HCT116 (cell line): ENCODE data around the gene SELENOM. TPM values are rescaled to one million over a fixed set of nuclear protein-coding genes. Genes with fewer than 3 reads are reported as not detected.

Source experiments
- ATAC-seq: fragments of 200-7000 bp; cut with Tn5 transposase; 2 replicates; pipeline ENCODE4 v1.9.1; 2020; ENCODE audit warnings: mild to moderate bottlenecking, moderate library complexity
- BruUV-seq: library from RNA; stranded (reverse); fragments of 400-500 nt; replicated peaks from 2 replicates; lab custom pipeline; 2021; lab: Mats Ljungman, UMichigan
- CTCF ChIA-PET: fragments of 300-600 bp; sonication (Branson Sonifier 250); formaldehyde crosslinking; loops from one replicate; lab custom pipeline; 2021; ENCODE audit warnings: antibody characterized with exemption; lab: Charles Lee
- POLR2A ChIA-PET: fragments of 300-600, 350-600 bp; sonication (Branson Sonifier 250); formaldehyde crosslinking; loops from one replicate; lab custom pipeline; 2021; ENCODE audit warnings: antibody characterized with exemption; lab: Charles Lee
- RAD21 ChIA-PET, 2 experiments: fragments of 300-600 bp; sonication (Branson Sonifier 250); formaldehyde crosslinking; loops; one replicate each; lab custom pipeline; 2023; ENCODE audit warnings: low total read pairs in 2 of 2; ENCODE audit not compliant: uncharacterized antibody in 2 of 2, unreplicated experiment in 2 of 2, low non-redundant PET in 1 of 2; lab: Charles Lee
- DNase-seq: peaks from one replicate; pipeline ENCODE4 v3.0.0-alpha.2; 2010; ENCODE audit warnings: low read depth, low spot score
- H2AFZ ChIP-seq: fragments of 200-600 bp; shearing (Covaris generic), sonication (generic); 2 replicates; pipeline ENCODE4 v1.6.1; 2017; ENCODE audit warnings: low read depth, mixed run types, mixed read lengths, antibody characterized with exemption, low read length; ENCODE audit not compliant: poor library complexity, severe bottlenecking
- H3K27ac ChIP-seq: 2 replicates; pipeline ENCODE4 v1.5.1; 2012; ENCODE audit warnings: low read depth, low read length
- H3K27me3 ChIP-seq: fragments of 200-600 bp; sonication (generic); 2 replicates; pipeline ENCODE4 v1.6.1; 2016; ENCODE audit warnings: mixed run types, low read length, mixed read lengths; ENCODE audit not compliant: insufficient read depth
- H3K36me3 ChIP-seq, 2 experiments: fragments of 200-500 bp in 1 of 2; fragments of 200-600 bp in 1 of 2; sonication (Bioruptor generic) in 1 of 2; sonication (generic) in 1 of 2; 2 replicates each; pipeline versions ENCODE4 v1.5.1 to v1.6.1; 2014 to 2016; ENCODE audit warnings: low read length in 2 of 2, inconsistent platforms in 1 of 2, mixed read lengths in 1 of 2, mixed run types in 1 of 2; ENCODE audit not compliant: insufficient read depth in 2 of 2, control insufficient read depth in 1 of 2
- H3K4me1 ChIP-seq, 2 experiments: fragments of 200-600 bp in 1 of 2; sonication (generic) in 1 of 2; 2 replicates each; pipeline versions ENCODE4 v1.5.1 to v1.6.1; 2012 to 2017; ENCODE audit warnings: low read length in 2 of 2, inconsistent platforms in 1 of 2, mild to moderate bottlenecking in 1 of 2, mixed read lengths in 1 of 2, mixed run types in 1 of 2, moderate library complexity in 1 of 2; ENCODE audit not compliant: insufficient read depth in 2 of 2, control insufficient read depth in 1 of 2
- H3K4me2 ChIP-seq: fragments of 200-600 bp; sonication (generic); 2 replicates; pipeline ENCODE4 v1.6.1; 2017; ENCODE audit warnings: mixed run types, low read length, mixed read lengths
- H3K4me3 ChIP-seq, 2 experiments: fragments of 200-600 bp in 1 of 2; sonication (generic) in 1 of 2; replicated peaks in 1 of 2; 2 replicates each; pipeline ENCODE4 v1.5.1; 2011 to 2016; ENCODE audit warnings: low read length in 2 of 2, control low read depth in 1 of 2, low read depth in 1 of 2, mild to moderate bottlenecking in 1 of 2, mixed read lengths in 1 of 2, mixed run types in 1 of 2
- H3K79me2 ChIP-seq: fragments of 200-600 bp; sonication (generic); 2 replicates; pipeline ENCODE4 v1.6.1; 2017; ENCODE audit warnings: mild to moderate bottlenecking, mixed run types, low read length, moderate library complexity, mixed read lengths; ENCODE audit not compliant: insufficient read depth
- H3K9ac ChIP-seq: fragments of 200-600 bp; sonication (generic); 2 replicates; pipeline ENCODE4 v1.6.1; 2016; ENCODE audit warnings: low read length, mixed read lengths
- H3K9me2 ChIP-seq: fragments of 200-600 bp; sonication (generic), shearing (Covaris generic); 2 replicates; pipeline ENCODE4 v1.6.1; 2017; ENCODE audit warnings: mixed run types, mild to moderate bottlenecking, moderate library complexity; ENCODE audit not compliant: insufficient read depth
- H3K9me3 ChIP-seq, 2 experiments: fragments of 200-500 bp in 1 of 2; fragments of 200-600 bp in 1 of 2; sonication (Bioruptor generic) in 1 of 2; sonication (generic) in 1 of 2; 2 replicates each; pipeline ENCODE4 v1.6.1; 2014 to 2017; ENCODE audit warnings: low read length in 2 of 2, mixed read lengths in 2 of 2, inconsistent platforms in 1 of 2, low read depth in 1 of 2, mild to moderate bottlenecking in 1 of 2, mixed run types in 1 of 2, moderate library complexity in 1 of 2; ENCODE audit not compliant: control insufficient read depth in 1 of 2, insufficient read depth in 1 of 2
- H4K20me1 ChIP-seq: fragments of 200-600 bp; sonication (generic), shearing (Covaris generic); 2 replicates; pipeline ENCODE4 v1.6.1; 2017; ENCODE audit warnings: mixed run types, mild to moderate bottlenecking, moderate library complexity; ENCODE audit not compliant: insufficient read depth
- CBX3 ChIP-seq: IDR thresholded peaks from 2 replicates; pipeline ENCODE4 v1.6.1; 2012; ENCODE audit warnings: low read depth
- EZH2 ChIP-seq: fragments of 200-600 bp; sonication (generic); IDR thresholded peaks from 2 replicates; pipeline ENCODE4 v1.6.1; 2017; ENCODE audit warnings: antibody characterized with exemption, mixed run types
- POLR2AphosphoS5 ChIP-seq: IDR thresholded peaks from 2 replicates; pipeline ENCODE4 v1.6.1; 2011; ENCODE audit warnings: mild to moderate bottlenecking, low read depth, low read length, moderate library complexity
- RAD21 ChIP-seq: IDR thresholded peaks from 2 replicates; pipeline ENCODE4 v1.6.1; 2012; ENCODE audit warnings: low read depth, mild to moderate bottlenecking
- SP1 ChIP-seq: IDR thresholded peaks from 2 replicates; pipeline ENCODE4 v1.6.1; 2012; ENCODE audit warnings: low read depth
- intact Hi-C: fragments of 100-400 bp; cut with micrococcal nuclease; formaldehyde crosslinking; loops from 2 replicates; pipeline ENCODE4 v1.10.0; 2022
- total RNA-seq: library from RNA; stranded (reverse); gene quantifications from one replicate; pipeline ENCODE4 v1.2.1, GENCODE V29; 2021; ENCODE audit not compliant: unreplicated experiment
- TF ChIP-seq, protein P1 (sequence below): IDR thresholded peaks from 2 replicates; pipeline ENCODE4 v1.6.1; 2011; ENCODE audit warnings: mild to moderate bottlenecking, low read length, moderate library complexity; ENCODE audit not compliant: insufficient replicate concordance; ENCODE audit errors: extremely low read depth

Gene SELENOM
- total RNA-seq, 1 experiment from 2014 or later, result 65.6 TPM

- no peaks in the 10 kb centered on the region for H3K9me3 ChIP-seq
- ChIA-PET CTCF (interaction anchor here (1.3 kb wide), 1 partner anchor 32 kb away, joined by 3 read pairs; the partner anchor contains the start of gene SELENOM), RAD21 (no interaction called here), POLR2A (interaction anchor here (0.6 kb wide), 1 partner anchor 58 kb away, joined by 5 read pairs; the partner anchor contains the start of gene SMTN)
- no peak overlapping the region for H3K27ac ChIP-seq
- TF ChIP-seq CBX3, result no peak
- TF ChIP-seq, protein P1, sequence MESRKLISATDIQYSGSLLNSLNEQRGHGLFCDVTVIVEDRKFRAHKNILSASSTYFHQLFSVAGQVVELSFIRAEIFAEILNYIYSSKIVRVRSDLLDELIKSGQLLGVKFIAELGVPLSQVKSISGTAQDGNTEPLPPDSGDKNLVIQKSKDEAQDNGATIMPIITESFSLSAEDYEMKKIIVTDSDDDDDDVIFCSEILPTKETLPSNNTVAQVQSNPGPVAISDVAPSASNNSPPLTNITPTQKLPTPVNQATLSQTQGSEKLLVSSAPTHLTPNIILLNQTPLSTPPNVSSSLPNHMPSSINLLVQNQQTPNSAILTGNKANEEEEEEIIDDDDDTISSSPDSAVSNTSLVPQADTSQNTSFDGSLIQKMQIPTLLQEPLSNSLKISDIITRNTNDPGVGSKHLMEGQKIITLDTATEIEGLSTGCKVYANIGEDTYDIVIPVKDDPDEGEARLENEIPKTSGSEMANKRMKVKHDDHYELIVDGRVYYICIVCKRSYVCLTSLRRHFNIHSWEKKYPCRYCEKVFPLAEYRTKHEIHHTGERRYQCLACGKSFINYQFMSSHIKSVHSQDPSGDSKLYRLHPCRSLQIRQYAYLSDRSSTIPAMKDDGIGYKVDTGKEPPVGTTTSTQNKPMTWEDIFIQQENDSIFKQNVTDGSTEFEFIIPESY, result no peak
- no peak for TF ChIP-seq EZH2
- TF ChIP-seq RAD21, result no peak
- TF ChIP-seq POLR2AphosphoS5, result no peak
- TF ChIP-seq SP1, result no peak
- no peaks in the 10 kb centered on the region for H3K9me2 ChIP-seq
- no peaks in the 10 kb centered on the region for H3K79me2 ChIP-seq
- DNase-seq, result no peak
- no peak for ATAC-seq
- H3K9ac ChIP-seq, result no peak overlapping the region
- intact Hi-C loops, result no loop called here
- no peak overlapping the region for H2AFZ ChIP-seq
- no peaks in the 10 kb centered on the region for H3K27me3 ChIP-seq
- BruUV-seq, result no TSS peak
- no peaks in the 10 kb centered on the region for H4K20me1 ChIP-seq
- H3K36me3 ChIP-seq, result no peaks in the 10 kb centered on the region
- no peak overlapping the region for H3K4me2 ChIP-seq
- H3K4me1 ChIP-seq, result peaks cover 0 to 2% of the 10 kb centered on the region in 2 experiments; a peak in 2 of 4 replicates
- H3K4me3 ChIP-seq, result no peak overlapping the region
Observed at GRCh38 chr22:31139066-31139465, 31.7 kb upstream of the SELENOM start.

DNA sequence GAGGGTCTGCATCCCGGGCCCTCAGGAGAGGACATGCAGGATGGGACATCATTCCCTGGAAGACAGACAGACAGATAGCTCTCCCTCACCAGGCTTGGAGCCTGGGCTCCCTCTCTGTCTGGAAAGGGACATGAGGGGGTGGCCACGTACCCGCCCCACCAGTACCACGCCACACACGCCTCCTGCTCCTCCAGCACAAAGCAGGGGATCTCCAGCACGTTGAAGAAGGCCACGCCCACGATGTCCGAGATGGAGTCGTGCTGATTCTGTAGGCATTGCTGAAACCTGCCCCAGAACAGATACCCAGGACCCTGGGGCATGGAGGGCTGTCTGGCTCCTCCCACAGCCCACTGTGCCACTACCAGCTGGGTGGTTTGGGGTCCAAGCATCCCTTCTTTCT is 30.8 kb upstream of the SELENOM start:
- intact Hi-C loops, result no loop called here
- BruUV-seq, result no TSS peak
- no peaks in the 10 kb centered on the region for H3K36me3 ChIP-seq
- no peaks in the 10 kb centered on the region for H3K27me3 ChIP-seq
- no peak overlapping the region for H3K4me2 ChIP-seq
- no peak overlapping the region for H3K9ac ChIP-seq
- no peaks in the 10 kb centered on the region for H3K9me2 ChIP-seq
- H3K9me3 ChIP-seq, result no peaks in the 10 kb centered on the region
- H2AFZ ChIP-seq, result no peak overlapping the region
- ChIA-PET POLR2A (no interaction called here), CTCF (no interaction called here), RAD21 (no interaction called here)
- no peak for DNase-seq
- no peaks in the 10 kb centered on the region for H4K20me1 ChIP-seq
- ATAC-seq, result no peak
- H3K4me3 ChIP-seq, result no peak overlapping the region
- H3K79me2 ChIP-seq, result no peaks in the 10 kb centered on the region
- H3K27ac ChIP-seq, result no peak overlapping the region
- TF ChIP-seq RAD21 (no peak), SP1 (no peak)
- no peaks in the 10 kb centered on the region for H3K4me1 ChIP-seq
